ENCODE data around the gene PRKAR1B.
"Not testable (repeated sequence)": the region's sequence is repeated elsewhere in the genome, so short reads cannot be mapped to it uniquely, and the experiment has no call there.

The PRKAR1B gene

GRCh38 chr7:556837-557557 lies 170.1 kb downstream of the PRKAR1B start:
- no peak for DNase-seq (ENCODE audit: low read depth, low spot score)

- DNase-seq (ENCODE audit: low read depth, low spot score): no peak
Measured at GRCh38 chr7:556291-556826, 170.7 kb downstream of the PRKAR1B start.

- DNase-seq (ENCODE audit: low read depth, low spot score): no peak
Measured at GRCh38 chr7:555551-556160, 171.4 kb downstream of the PRKAR1B start.

GRCh38 chr7:553636-554111 lies 173.4 kb downstream of the PRKAR1B start:
- no peak for DNase-seq (ENCODE audit: low read depth, low spot score)

- DNase-seq (ENCODE audit: low read depth, low spot score): no peak
Measured at GRCh38 chr7:552868-553635, 174.0 kb downstream of the PRKAR1B start.

GRCh38 chr7:552151-552867 lies 174.8 kb downstream of the PRKAR1B start:
- DNase-seq (ENCODE audit: low read depth, low spot score): not testable (repeated sequence)

GRCh38 chr7:551615-551970 lies 175.5 kb downstream of the PRKAR1B start:
- DNase-seq (ENCODE audit: low read depth, low spot score): not testable (repeated sequence)

- DNase-seq (ENCODE audit: low read depth, low spot score): no peak
Measured at GRCh38 chr7:550881-551614, 176.0 kb downstream of the PRKAR1B start.

- DNase-seq (ENCODE audit: low read depth, low spot score): no peak
Measured at GRCh38 chr7:549891-550625, 177.0 kb downstream of the PRKAR1B start.

GRCh38 chr7:549066-549890 lies 177.8 kb downstream of the PRKAR1B start:
- no peak for DNase-seq (ENCODE audit: low read depth, low spot score)

GRCh38 chr7:548401-548800 lies 178.7 kb downstream of the PRKAR1B start:
- no peak for DNase-seq (ENCODE audit: low read depth, low spot score)

GRCh38 chr7:545470-545869 lies 181.6 kb downstream of the PRKAR1B start:
- no peak for DNase-seq (ENCODE audit: low read depth, low spot score)

GRCh38 chr7:544338-545221 lies 182.5 kb downstream of the PRKAR1B start:
- DNase-seq (ENCODE audit: low read depth, low spot score): no peak

- DNase-seq (ENCODE audit: low read depth, low spot score): no peak
Measured at GRCh38 chr7:543501-544337, 183.4 kb downstream of the PRKAR1B start.

GRCh38 chr7:542713-543500 lies 184.2 kb downstream of the PRKAR1B start:
- no peak for DNase-seq (ENCODE audit: low read depth, low spot score)

GRCh38 chr7:542131-542712 lies 184.9 kb downstream of the PRKAR1B start:
- DNase-seq (ENCODE audit: low read depth, low spot score): no peak
